Parathyroid adenoma (tissue), 2 donors: ENCODE results near the gene DOCK2.

Source experiments
- H2AFZ ChIP-seq: fragments of 300-600 bp; sonication (generic); one replicate; pipeline ENCODE4 v1.7.0; 2017; ENCODE audit warnings: antibody characterized with exemption, mild to moderate bottlenecking
- H3K27ac ChIP-seq: fragments of 300-600 bp; sonication (generic); one replicate; pipeline ENCODE4 v1.7.0; 2017
- H3K27me3 ChIP-seq: fragments of 300-600 bp; sonication (generic); one replicate; pipeline ENCODE4 v1.7.0; 2017; ENCODE audit warnings: low read length; ENCODE audit not compliant: control insufficient read depth, insufficient read depth
- H3K36me3 ChIP-seq: fragments of 300-600 bp; sonication (generic); one replicate; pipeline ENCODE4 v1.7.0; 2017; ENCODE audit warnings: low read length; ENCODE audit not compliant: control insufficient read depth, insufficient read depth
- H3K4me1 ChIP-seq: fragments of 300-600 bp; sonication (generic); one replicate; pipeline ENCODE4 v1.7.0; 2017; ENCODE audit warnings: control low read depth
- H3K4me2 ChIP-seq: fragments of 300-600 bp; sonication (generic); one replicate; pipeline ENCODE4 v1.7.0; 2017; ENCODE audit warnings: low read length
- H3K4me3 ChIP-seq: fragments of 300-600 bp; sonication (generic); one replicate; pipeline ENCODE4 v1.7.0; 2017; ENCODE audit warnings: low read depth, low read length
- H3K79me2 ChIP-seq: fragments of 300-600 bp; sonication (generic); one replicate; pipeline ENCODE4 v1.7.0; 2017; ENCODE audit warnings: control low read depth
- H3K9ac ChIP-seq: fragments of 300-600 bp; sonication (generic); one replicate; pipeline ENCODE4 v1.7.0; 2017; ENCODE audit warnings: mild to moderate bottlenecking
- H3K9me3 ChIP-seq: fragments of 300-600 bp; sonication (generic); one replicate; pipeline ENCODE4 v1.7.0; 2017; ENCODE audit warnings: low read length; ENCODE audit not compliant: control insufficient read depth
- CTCF ChIP-seq: fragments of 300-600 bp; sonication (generic); IDR thresholded peaks from one replicate; pipeline ENCODE4 v1.7.0; 2017; ENCODE audit warnings: antibody characterized with exemption, mild to moderate bottlenecking
- donor health status: primary hyperparathyroidism.

DOCK2 gene

GRCh38 chr5:170109059-170110031 is 472.3 kb downstream of the DOCK2 start:
- H3K4me1 ChIP-seq = no peaks in the 10 kb centered on the region
- no peaks in the 10 kb centered on the region for H3K79me2 ChIP-seq
- no peaks in the 10 kb centered on the region for H3K36me3 ChIP-seq
- no peak for TF ChIP-seq CTCF
- H3K9ac ChIP-seq = no peak overlapping the region
- H2AFZ ChIP-seq = no peak overlapping the region
- no peaks in the 10 kb centered on the region for H3K9me3 ChIP-seq
- no peak overlapping the region for H3K4me3 ChIP-seq
- no peaks in the 10 kb centered on the region for H3K27me3 ChIP-seq
- H3K27ac ChIP-seq = no peak overlapping the region
- no peak overlapping the region for H3K4me2 ChIP-seq

- Histone ChIP-seq H3K9me3 (no peaks in the 10 kb centered on the region), H3K27ac (no peak overlapping the region), H3K27me3 (no peaks in the 10 kb centered on the region), H2AFZ (no peak overlapping the region), H3K9ac (no peak overlapping the region), H3K4me2 (no peak overlapping the region), H3K79me2 (no peaks in the 10 kb centered on the region), H3K4me1 (no peaks in the 10 kb centered on the region), H3K4me3 (no peak overlapping the region), H3K36me3 (no peaks in the 10 kb centered on the region)
- TF ChIP-seq CTCF = no peak
These were observed 473.5 kb downstream of the DOCK2 start for GRCh38 chr5:170110403-170111087.

GRCh38 chr5:170111088-170111785 is 474.2 kb downstream of the DOCK2 start:
- TF ChIP-seq CTCF = no peak
- Histone ChIP-seq H3K4me3 (no peak overlapping the region), H3K79me2 (no peaks in the 10 kb centered on the region), H3K9ac (no peak overlapping the region), H2AFZ (no peak overlapping the region), H3K27ac (no peak overlapping the region), H3K4me2 (no peak overlapping the region), H3K36me3 (no peaks in the 10 kb centered on the region), H3K4me1 (no peaks in the 10 kb centered on the region), H3K27me3 (no peaks in the 10 kb centered on the region), H3K9me3 (no peaks in the 10 kb centered on the region)

GRCh38 chr5:170112876-170113521 is 475.9 kb downstream of the DOCK2 start:
- no peak overlapping the region for H3K4me2 ChIP-seq
- H3K27ac ChIP-seq = no peak overlapping the region
- H3K36me3 ChIP-seq = no peaks in the 10 kb centered on the region
- H3K9me3 ChIP-seq = no peaks in the 10 kb centered on the region
- no peaks in the 10 kb centered on the region for H3K27me3 ChIP-seq
- no peak overlapping the region for H2AFZ ChIP-seq
- TF ChIP-seq CTCF = no peak
- H3K4me1 ChIP-seq = no peaks in the 10 kb centered on the region
- H3K79me2 ChIP-seq = no peaks in the 10 kb centered on the region
- no peak overlapping the region for H3K9ac ChIP-seq
- no peak overlapping the region for H3K4me3 ChIP-seq
